NB4 (cell line): Measurements from ENCODE around the gene LYSET.

ENCODE experiments used
- MYC ChIP-seq: IDR thresholded peaks from 2 replicates; pipeline ENCODE4 v1.6.1; 2011; ENCODE audit warnings: low read depth, low read length
- POLR2A ChIP-seq: IDR thresholded peaks from 2 replicates; pipeline ENCODE4 v1.6.1; 2011; ENCODE audit warnings: mild to moderate bottlenecking; ENCODE audit not compliant: insufficient read length; ENCODE audit errors: extremely low read depth
- TF ChIP-seq, protein P1 (sequence below): IDR thresholded peaks from one replicate; pipeline ENCODE4 v1.5.1; 2012; ENCODE audit warnings: low read depth, low read length
- TF ChIP-seq, protein P2 (sequence below): IDR thresholded peaks from 2 replicates; pipeline ENCODE4 v1.6.1; 2011; ENCODE audit warnings: low read depth, low read length

DNA sequence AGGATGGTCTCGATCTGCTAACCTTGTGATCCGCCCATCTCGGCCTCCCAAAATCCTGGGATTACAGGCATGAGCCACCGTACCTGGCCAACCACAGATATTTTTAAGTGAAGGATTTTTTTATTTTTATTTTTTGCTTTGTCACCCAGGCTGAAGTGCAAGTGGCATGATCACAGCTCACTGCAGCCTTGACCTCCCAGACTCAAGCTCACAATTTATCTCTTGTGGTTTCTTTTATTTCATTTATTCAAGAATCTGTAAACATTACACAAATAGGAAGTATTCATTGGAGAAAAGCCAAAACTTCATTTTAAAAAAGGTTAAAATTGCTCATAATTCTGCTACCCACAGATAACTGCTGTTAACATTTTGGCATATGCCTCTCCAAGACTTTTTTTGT is 13.7 kb upstream of the LYSET start:
- TF ChIP-seq, protein P1, sequence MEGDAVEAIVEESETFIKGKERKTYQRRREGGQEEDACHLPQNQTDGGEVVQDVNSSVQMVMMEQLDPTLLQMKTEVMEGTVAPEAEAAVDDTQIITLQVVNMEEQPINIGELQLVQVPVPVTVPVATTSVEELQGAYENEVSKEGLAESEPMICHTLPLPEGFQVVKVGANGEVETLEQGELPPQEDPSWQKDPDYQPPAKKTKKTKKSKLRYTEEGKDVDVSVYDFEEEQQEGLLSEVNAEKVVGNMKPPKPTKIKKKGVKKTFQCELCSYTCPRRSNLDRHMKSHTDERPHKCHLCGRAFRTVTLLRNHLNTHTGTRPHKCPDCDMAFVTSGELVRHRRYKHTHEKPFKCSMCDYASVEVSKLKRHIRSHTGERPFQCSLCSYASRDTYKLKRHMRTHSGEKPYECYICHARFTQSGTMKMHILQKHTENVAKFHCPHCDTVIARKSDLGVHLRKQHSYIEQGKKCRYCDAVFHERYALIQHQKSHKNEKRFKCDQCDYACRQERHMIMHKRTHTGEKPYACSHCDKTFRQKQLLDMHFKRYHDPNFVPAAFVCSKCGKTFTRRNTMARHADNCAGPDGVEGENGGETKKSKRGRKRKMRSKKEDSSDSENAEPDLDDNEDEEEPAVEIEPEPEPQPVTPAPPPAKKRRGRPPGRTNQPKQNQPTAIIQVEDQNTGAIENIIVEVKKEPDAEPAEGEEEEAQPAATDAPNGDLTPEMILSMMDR: no peak
- no peak for TF ChIP-seq POLR2A
- TF ChIP-seq, protein P2, sequence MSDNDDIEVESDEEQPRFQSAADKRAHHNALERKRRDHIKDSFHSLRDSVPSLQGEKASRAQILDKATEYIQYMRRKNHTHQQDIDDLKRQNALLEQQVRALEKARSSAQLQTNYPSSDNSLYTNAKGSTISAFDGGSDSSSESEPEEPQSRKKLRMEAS: no peak
- TF ChIP-seq MYC: no peak
